Glomerular endothelial cell (primary cell): ENCODE data around the gene PDZD7. TPM values are rescaled to one million over a fixed set of nuclear protein-coding genes. Genes with fewer than 3 reads are reported as not detected.
"Not testable (repeated sequence)": the region's sequence is repeated elsewhere in the genome, so short reads cannot be mapped to it uniquely, and the experiment has no call there.

ENCODE experiments used
- DNase-seq: peaks from one replicate; pipeline ENCODE4 v3.0.0-alpha.2; 2011; ENCODE audit warnings: low read depth, low spot score; ENCODE audit errors: extremely low read depth
- total RNA-seq: library from RNA; depleted of rRNA; stranded (reverse); fragments of >200 nt; gene quantifications from 2 replicates; pipeline ENCODE4 v1.2.3, GENCODE V29; 2015

Gene PDZD7
- total RNA-seq, 1 donor from 2014 or later, result 1.2 TPM

GRCh38 chr10:101041252-101041761, 10.4 kb upstream of the PDZD7 start:
- no peak for DNase-seq

GRCh38 chr10:101040851-101041250, 9.9 kb upstream of the PDZD7 start:
- DNase-seq, result no peak

- DNase-seq, result no peak
Measured at GRCh38 chr10:101040061-101040460, 9.1 kb upstream of the PDZD7 start.

- no peak for DNase-seq
Measured at GRCh38 chr10:101038484-101038883, 7.6 kb upstream of the PDZD7 start.

- DNase-seq, result no peak
Measured at GRCh38 chr10:101036726-101037125, 5.8 kb upstream of the PDZD7 start.

- no peak for DNase-seq
Measured at GRCh38 chr10:101035916-101036702, 5.2 kb upstream of the PDZD7 start.

GRCh38 chr10:101035314-101035713, 4.4 kb upstream of the PDZD7 start:
- no peak for DNase-seq

GRCh38 chr10:101034404-101034803, 3.5 kb upstream of the PDZD7 start:
- not testable (repeated sequence) for DNase-seq

- no peak for DNase-seq
Measured at GRCh38 chr10:101033276-101033675, 2.3 kb upstream of the PDZD7 start.

GRCh38 chr10:101032637-101033224, 1.8 kb upstream of the PDZD7 start:
- DNase-seq, result no peak

- no peak for DNase-seq
Measured at GRCh38 chr10:101031796-101032636, 1.1 kb upstream of the PDZD7 start.

GRCh38 chr10:101030496-101031127, 317 bp downstream of the PDZD7 start:
- no peak for DNase-seq

- no peak for DNase-seq
Measured at GRCh38 chr10:101029520-101030295, 1.2 kb downstream of the PDZD7 start.

GRCh38 chr10:101028446-101029337, 2.2 kb downstream of the PDZD7 start:
- DNase-seq, result no peak

GRCh38 chr10:101027106-101027720, 3.7 kb downstream of the PDZD7 start:
- DNase-seq, result no peak

- no peak for DNase-seq
Measured at GRCh38 chr10:101022967-101023705, 7.8 kb downstream of the PDZD7 start.

GRCh38 chr10:101021692-101022251, 9.2 kb downstream of the PDZD7 start:
- no peak for DNase-seq

- no peak for DNase-seq
Measured at GRCh38 chr10:101021239-101021638, 9.7 kb downstream of the PDZD7 start.
